Loucy (cell line): ENCODE measurements around the gene MRPL20.

Experiments used
- H2AFZ ChIP-seq: fragments of 200-600 bp; sonication (generic); 2 replicates; pipeline ENCODE4 v1.6.0; 2016; ENCODE audit warnings: antibody characterized with exemption, mild to moderate bottlenecking, low read length, moderate library complexity
- H3F3A ChIP-seq: fragments of 200-600 bp; 2 replicates; pipeline ENCODE4 v1.6.0; 2016; ENCODE audit warnings: antibody characterized with exemption, low read depth, mild to moderate bottlenecking
- H3K27me3 ChIP-seq: fragments of 200-600 bp; sonication (generic); 2 replicates; pipeline ENCODE4 v1.6.1; 2014; ENCODE audit warnings: low read length, mild to moderate bottlenecking; ENCODE audit not compliant: insufficient read depth, poor library complexity, severe bottlenecking
- H3K36me3 ChIP-seq: fragments of 200-600 bp; sonication (generic); 2 replicates; pipeline ENCODE4 v1.6.1; 2016; ENCODE audit warnings: low read length; ENCODE audit not compliant: insufficient read depth
- H3K4me1 ChIP-seq: fragments of 200-600 bp; sonication (generic); 2 replicates; pipeline ENCODE4 v1.5.1; 2014; ENCODE audit warnings: low read length, mild to moderate bottlenecking; ENCODE audit not compliant: insufficient read depth, poor library complexity, severe bottlenecking
- H3K4me2 ChIP-seq: fragments of 200-600 bp; sonication (generic); 2 replicates; pipeline ENCODE4 v1.6.0; 2014; ENCODE audit warnings: antibody characterized with exemption, low read length, low read depth, mild to moderate bottlenecking; ENCODE audit not compliant: poor library complexity, severe bottlenecking
- H3K4me3 ChIP-seq: fragments of 200-600 bp; sonication (generic); 2 replicates; pipeline ENCODE4 v1.5.1; 2014; ENCODE audit warnings: low read length, mild to moderate bottlenecking, mixed read lengths; ENCODE audit not compliant: poor library complexity, severe bottlenecking
- H3K79me2 ChIP-seq: fragments of 200-600 bp; sonication (generic); 2 replicates; pipeline ENCODE4 v1.6.1; 2014; ENCODE audit warnings: low read length; ENCODE audit not compliant: insufficient read depth
- H3K9ac ChIP-seq: fragments of 200-600 bp; sonication (generic); 2 replicates; pipeline ENCODE4 v1.6.0; 2014; ENCODE audit warnings: mild to moderate bottlenecking, low read depth, low read length, moderate library complexity; ENCODE audit not compliant: poor library complexity, severe bottlenecking
- H3K9me2 ChIP-seq: fragments of 200-600 bp; sonication (generic); replicated peaks from 2 replicates; pipeline ENCODE4 v1.6.1; 2016; ENCODE audit warnings: low read depth, low read length, mixed read lengths
- H3K9me3 ChIP-seq: fragments of 200-600 bp; sonication (generic); 2 replicates; pipeline ENCODE4 v1.6.1; 2014; ENCODE audit warnings: mild to moderate bottlenecking, antibody characterized with exemption, low read length, low read depth; ENCODE audit not compliant: insufficient read depth
- H4K20me1 ChIP-seq: fragments of 200-600 bp; sonication (generic); 2 replicates; pipeline ENCODE4 v1.6.0; 2014; ENCODE audit warnings: antibody characterized with exemption, low read length, mild to moderate bottlenecking; ENCODE audit not compliant: insufficient read depth, poor library complexity, severe bottlenecking
- EZH2phosphoT487 ChIP-seq: fragments of 200-600 bp; IDR thresholded peaks from 2 replicates; pipeline ENCODE4 v1.6.1; 2018; ENCODE audit warnings: antibody characterized with exemption, mild to moderate bottlenecking, moderate library complexity, borderline replicate concordance
- TF ChIP-seq, protein P1 (sequence below): fragments of 200-600 bp; sonication (generic); conservative IDR thresholded peaks from 2 replicates; pipeline ENCODE4 v1.5.1; 2014; ENCODE audit warnings: mild to moderate bottlenecking, antibody characterized with exemption, low read length

MRPL20 gene

DNA sequence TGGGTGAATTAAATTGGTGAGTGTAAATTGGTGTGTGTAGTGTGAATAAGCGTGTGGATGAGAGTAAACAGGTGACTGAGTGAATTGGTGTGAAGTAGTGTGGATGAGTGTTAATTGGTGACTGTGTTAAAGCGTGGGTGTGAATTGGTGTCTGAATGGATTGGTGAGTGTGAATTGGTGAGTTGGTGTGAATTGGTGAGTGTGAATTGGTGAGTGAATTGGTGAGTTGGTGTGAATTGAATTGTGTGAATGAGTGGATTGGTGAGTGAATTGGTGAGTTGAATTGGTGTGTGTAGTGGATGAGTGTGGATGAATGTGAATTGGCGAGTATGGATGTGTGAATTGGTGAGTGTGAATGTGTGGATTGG lies 40.4 kb downstream of the MRPL20 start:
- Histone ChIP-seq H4K20me1 (peaks cover 11% of the 10 kb centered on the region), H3K9ac (no peak overlapping the region), H3K79me2 (peaks cover 2% of the 10 kb centered on the region; the same call in 1 of the 2 replicates), H3K4me3 (no peak overlapping the region), H3K4me1 (peaks cover 9% of the 10 kb centered on the region), H3K36me3 (no peaks in the 10 kb centered on the region), H3F3A (no peaks in the 10 kb centered on the region), H3K9me2 (no peaks in the 10 kb centered on the region), H2AFZ (no peak overlapping the region), H3K27me3 (no peaks in the 10 kb centered on the region), H3K9me3 (no peaks in the 10 kb centered on the region; the same call in 1 of the 2 replicates), H3K4me2 (no peak overlapping the region)
- no peak for TF ChIP-seq EZH2phosphoT487
- TF ChIP-seq, protein P1, sequence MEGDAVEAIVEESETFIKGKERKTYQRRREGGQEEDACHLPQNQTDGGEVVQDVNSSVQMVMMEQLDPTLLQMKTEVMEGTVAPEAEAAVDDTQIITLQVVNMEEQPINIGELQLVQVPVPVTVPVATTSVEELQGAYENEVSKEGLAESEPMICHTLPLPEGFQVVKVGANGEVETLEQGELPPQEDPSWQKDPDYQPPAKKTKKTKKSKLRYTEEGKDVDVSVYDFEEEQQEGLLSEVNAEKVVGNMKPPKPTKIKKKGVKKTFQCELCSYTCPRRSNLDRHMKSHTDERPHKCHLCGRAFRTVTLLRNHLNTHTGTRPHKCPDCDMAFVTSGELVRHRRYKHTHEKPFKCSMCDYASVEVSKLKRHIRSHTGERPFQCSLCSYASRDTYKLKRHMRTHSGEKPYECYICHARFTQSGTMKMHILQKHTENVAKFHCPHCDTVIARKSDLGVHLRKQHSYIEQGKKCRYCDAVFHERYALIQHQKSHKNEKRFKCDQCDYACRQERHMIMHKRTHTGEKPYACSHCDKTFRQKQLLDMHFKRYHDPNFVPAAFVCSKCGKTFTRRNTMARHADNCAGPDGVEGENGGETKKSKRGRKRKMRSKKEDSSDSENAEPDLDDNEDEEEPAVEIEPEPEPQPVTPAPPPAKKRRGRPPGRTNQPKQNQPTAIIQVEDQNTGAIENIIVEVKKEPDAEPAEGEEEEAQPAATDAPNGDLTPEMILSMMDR: no peak

DNA sequence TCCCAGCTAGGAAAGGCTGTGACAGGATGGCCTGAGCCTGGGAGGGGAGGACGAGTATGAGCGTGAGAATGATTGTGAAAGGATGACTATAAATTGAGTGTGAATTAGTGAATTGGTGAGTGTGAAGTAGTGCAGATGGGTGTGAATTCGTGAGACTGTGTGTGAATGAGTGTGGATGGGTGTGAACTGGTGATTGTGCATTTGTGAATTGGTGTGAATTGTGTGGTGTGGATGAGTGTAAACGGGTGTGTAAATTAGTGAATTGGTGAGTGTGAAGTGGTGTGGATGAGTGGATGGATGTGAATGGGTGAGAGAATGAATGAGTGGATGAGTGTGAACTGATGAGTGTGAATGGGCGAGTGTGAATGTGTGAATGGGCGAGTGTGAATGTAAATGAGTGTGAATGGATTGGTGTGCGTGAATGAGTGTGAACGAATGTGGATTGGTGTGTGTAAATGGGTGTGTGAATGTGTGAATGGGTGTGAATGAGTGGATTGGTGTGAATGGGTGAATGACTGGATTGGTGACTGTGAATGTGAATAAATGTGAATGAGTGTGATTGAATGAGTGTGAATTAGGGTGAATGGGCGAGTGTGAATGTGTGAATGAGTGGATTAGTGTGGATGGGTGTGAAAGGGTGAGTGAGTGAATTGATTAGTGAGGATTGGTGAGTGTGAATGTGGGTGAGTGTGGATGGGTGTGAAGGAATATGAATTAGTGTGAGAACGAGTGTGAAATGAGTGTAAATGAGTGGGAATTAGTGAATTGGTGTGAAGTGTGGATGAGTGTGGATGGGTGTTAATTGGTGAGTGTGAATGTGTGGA lies 41.0 kb downstream of the MRPL20 start:
- no peaks in the 10 kb centered on the region for H3F3A ChIP-seq
- no peaks in the 10 kb centered on the region for H3K36me3 ChIP-seq
- H3K79me2 ChIP-seq: no peaks in the 10 kb centered on the region
- H3K9me2 ChIP-seq: no peaks in the 10 kb centered on the region
- H3K4me1 ChIP-seq: peaks cover 3% of the 10 kb centered on the region
- H3K4me3 ChIP-seq: no peak overlapping the region
- no peak overlapping the region for H2AFZ ChIP-seq
- peaks cover 5% of the 10 kb centered on the region for H4K20me1 ChIP-seq
- H3K9me3 ChIP-seq: no peaks in the 10 kb centered on the region; the same call in 1 of the 2 replicates
- H3K27me3 ChIP-seq: no peaks in the 10 kb centered on the region
- H3K9ac ChIP-seq: no peak overlapping the region
- no peak overlapping the region for H3K4me2 ChIP-seq
- TF ChIP-seq, protein P1: no peak
- no peak for TF ChIP-seq EZH2phosphoT487

DNA sequence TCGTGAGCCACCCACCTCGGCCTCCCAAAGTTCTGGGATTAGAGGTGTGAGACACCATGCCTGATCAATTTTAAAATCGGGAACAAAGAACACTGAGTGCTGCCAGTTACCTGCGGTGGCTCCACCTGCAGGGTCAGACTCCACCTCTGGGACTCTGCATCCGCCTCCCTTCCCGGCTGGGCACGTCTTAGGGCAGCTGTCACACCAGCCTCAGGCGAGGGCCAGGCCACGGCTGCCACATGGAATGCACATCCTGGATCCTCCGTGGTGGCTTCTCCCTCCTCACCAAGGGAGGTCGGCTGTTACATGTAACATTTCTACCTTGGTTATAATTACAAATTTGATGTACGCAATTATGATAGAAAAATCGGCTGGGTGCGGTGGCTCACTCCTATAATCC lies 42.8 kb downstream of the MRPL20 start:
- no peak overlapping the region for H3K4me2 ChIP-seq
- H2AFZ ChIP-seq: no peak overlapping the region
- H4K20me1 ChIP-seq: no peaks in the 10 kb centered on the region
- no peaks in the 10 kb centered on the region; the same call in 1 of the 2 replicates for H3K9me3 ChIP-seq
- H3K9ac ChIP-seq: no peak overlapping the region
- H3F3A ChIP-seq: no peaks in the 10 kb centered on the region
- H3K4me1 ChIP-seq: no peaks in the 10 kb centered on the region
- no peaks in the 10 kb centered on the region for H3K27me3 ChIP-seq
- no peaks in the 10 kb centered on the region for H3K79me2 ChIP-seq
- no peaks in the 10 kb centered on the region for H3K9me2 ChIP-seq
- TF ChIP-seq, protein P1: no peak
- no peak for TF ChIP-seq EZH2phosphoT487
- H3K36me3 ChIP-seq: no peaks in the 10 kb centered on the region
- H3K4me3 ChIP-seq: no peak overlapping the region
